Measurements from ENCODE around the gene ZNF219. TPM values are rescaled to one million over a fixed set of nuclear protein-coding genes. Genes with fewer than 3 reads are reported as not detected.

ZNF219 gene
- total RNA-seq, 1 donor = 5.9 TPM

- TF ChIP-seq CTCF (IDR thresholded peaks at IDR 0.05; ENCODE audit: insufficient read depth, low read length) = no peak
- no peak overlapping the region for H3K4me3 ChIP-seq (ENCODE audit: low read depth, low read length)
- peak; percentile 48 for DNase-seq (ENCODE audit: low read depth)
These were observed 8.9 kb upstream of the ZNF219 start for GRCh38 chr14:21107283-21107800.

- no peak overlapping the region for H3K4me3 ChIP-seq (ENCODE audit: low read depth, low read length)
- peak; percentile 77 for DNase-seq (ENCODE audit: low read depth)
- TF ChIP-seq CTCF (IDR thresholded peaks at IDR 0.05; ENCODE audit: insufficient read depth, low read length) = peak; percentile 95
These were observed 8.2 kb upstream of the ZNF219 start for GRCh38 chr14:21106498-21107282.

GRCh38 chr14:21106176-21106497 lies 7.7 kb upstream of the ZNF219 start:
- no peak overlapping the region for H3K4me3 ChIP-seq (ENCODE audit: low read depth, low read length)
- peak; percentile 49 for DNase-seq (ENCODE audit: low read depth)
- no peak for TF ChIP-seq CTCF (IDR thresholded peaks at IDR 0.05; ENCODE audit: insufficient read depth, low read length)

GRCh38 chr14:21105095-21105494 lies 6.6 kb upstream of the ZNF219 start:
- TF ChIP-seq CTCF (IDR thresholded peaks at IDR 0.05; ENCODE audit: insufficient read depth, low read length) = no peak
- no peak for DNase-seq (ENCODE audit: low read depth)
- H3K4me3 ChIP-seq (ENCODE audit: low read depth, low read length) = no peak overlapping the region

- TF ChIP-seq CTCF (IDR thresholded peaks at IDR 0.05; ENCODE audit: insufficient read depth, low read length) = peak; percentile 100
- peak overlapping the region; percentile 83 for H3K4me3 ChIP-seq (ENCODE audit: low read depth, low read length)
- peak; percentile 81 for DNase-seq (ENCODE audit: low read depth)
These were observed 6.1 kb upstream of the ZNF219 start for GRCh38 chr14:21104448-21105060.

- peak; percentile 94 for DNase-seq (ENCODE audit: low read depth)
- H3K4me3 ChIP-seq (ENCODE audit: low read depth, low read length) = peak overlapping the region; percentile 83
- TF ChIP-seq CTCF (IDR thresholded peaks at IDR 0.05; ENCODE audit: insufficient read depth, low read length) = peak; percentile 85
These were observed 5.4 kb upstream of the ZNF219 start for GRCh38 chr14:21103710-21104447.

Measured in fibroblast of the aortic adventitia (primary cell).